Activated CD8-positive, alpha-beta memory T cell treated with anti-CD3 and anti-CD28 coated beads for 4 hours (primary cell): ENCODE results near the gene AURKA.
"Not testable (repeated sequence)": the region's sequence is repeated elsewhere in the genome, so short reads cannot be mapped to it uniquely, and the experiment has no call there.

Experiments used
- DNase-seq, 2 donors: peaks; one replicate each; pipeline ENCODE4 v3.0.0-alpha.2; 2020; ENCODE audit warnings: low read depth in 2 of 2

The AURKA gene

DNA sequence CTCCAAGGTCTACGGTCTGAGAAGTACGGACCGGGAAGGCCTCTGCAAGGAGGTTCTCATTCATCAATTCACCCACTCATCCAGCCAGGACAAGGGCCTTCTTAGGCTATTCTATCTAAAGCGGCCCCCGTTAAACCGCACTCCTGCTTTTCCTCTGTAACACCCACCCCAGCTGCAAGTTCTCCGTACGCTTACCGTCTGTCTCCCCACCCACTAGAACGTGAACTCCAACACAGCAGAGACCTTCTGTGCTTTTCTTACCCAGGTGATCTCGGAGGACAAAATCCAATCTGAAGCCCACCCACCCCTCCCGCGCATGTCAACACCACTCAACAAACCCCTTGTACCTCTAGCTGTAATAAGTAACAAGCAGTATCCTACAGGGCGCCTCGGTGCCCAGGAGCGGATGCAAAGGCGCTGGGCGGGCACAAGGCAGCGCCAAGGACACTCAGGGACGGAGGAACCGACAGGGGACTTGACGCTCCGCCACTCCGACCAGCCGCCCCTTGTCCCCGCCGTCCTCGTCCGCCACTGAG lies 351 bp downstream of the AURKA start:
- DNase-seq: no peak

DNA sequence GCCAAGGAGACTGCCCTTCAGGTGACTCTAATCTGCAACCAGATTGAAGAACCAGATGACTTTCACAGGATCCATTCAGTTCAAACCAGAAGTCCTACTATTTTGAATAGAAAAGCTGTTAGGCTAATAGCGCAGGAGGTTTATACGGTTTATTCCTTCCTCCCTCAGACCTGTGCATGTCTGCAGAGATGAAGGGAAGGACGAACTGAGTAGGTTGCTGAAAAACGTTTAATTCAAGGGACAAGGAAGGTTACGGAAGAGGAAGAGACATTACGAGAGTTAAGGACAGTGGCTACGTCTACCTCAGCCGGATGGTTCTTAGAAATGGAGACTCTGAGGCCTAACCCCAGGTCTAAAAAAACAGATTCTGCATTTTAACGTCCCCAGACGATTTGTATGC lies 978 bp downstream of the AURKA start:
- DNase-seq: no peak

DNA sequence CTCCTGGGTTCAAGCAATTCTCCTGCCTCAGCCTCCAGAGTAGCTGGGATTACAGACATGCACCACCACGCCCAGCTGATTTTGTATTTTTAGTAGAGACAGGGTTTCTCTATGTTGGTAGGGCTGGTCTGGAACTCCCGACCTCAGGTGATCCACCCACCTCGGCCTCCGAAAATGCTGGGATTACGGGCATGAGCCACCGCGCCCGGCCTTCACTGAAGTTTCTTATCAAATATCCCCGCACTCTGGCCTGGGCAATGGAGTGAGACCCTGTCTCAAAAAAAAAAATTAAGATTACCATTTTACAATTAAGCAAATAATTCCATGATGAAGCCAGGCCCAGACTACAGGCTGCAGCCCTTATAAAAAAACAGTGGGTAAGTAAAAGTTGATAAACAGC lies 1.6 kb downstream of the AURKA start:
- not testable (repeated sequence) for DNase-seq

DNA sequence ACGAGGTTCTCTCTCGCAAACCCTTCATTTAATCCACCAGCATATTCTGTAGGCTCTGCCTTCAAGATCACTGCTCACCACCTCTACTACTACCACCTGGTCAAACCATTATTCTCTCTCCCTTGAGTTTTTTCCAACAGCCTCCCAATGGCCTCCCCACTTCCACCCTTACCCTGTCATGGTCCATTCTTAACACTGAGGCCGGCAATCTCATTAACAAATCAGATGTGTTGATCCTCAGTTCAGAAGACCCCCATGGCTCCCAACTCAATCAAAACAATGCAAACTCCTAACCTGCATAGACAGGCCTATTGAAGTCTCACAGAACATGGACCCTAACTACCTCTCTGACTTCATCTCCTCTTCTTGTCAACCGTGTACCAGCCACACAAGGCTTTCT lies 2.2 kb downstream of the AURKA start:
- no peak for DNase-seq

DNA sequence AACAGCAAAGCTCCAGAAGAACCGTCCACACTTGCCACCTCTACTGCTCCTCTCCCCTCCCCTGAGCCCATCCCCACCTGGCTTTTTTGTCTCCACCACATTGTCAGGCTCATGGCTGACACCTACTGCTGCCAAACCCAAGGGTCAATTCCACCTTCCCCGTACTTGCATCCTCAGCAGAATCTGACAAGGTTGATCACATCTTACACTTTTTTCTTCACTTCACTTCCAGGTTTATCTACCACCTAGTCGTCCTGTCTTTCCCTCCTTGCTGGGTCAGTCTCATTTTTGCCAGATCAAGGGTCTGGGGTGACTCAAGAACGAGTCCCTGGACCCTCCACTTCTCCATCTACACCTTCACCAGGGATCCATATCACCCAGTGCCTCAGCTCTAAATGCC lies 3.1 kb downstream of the AURKA start:
- no peak for DNase-seq

DNA sequence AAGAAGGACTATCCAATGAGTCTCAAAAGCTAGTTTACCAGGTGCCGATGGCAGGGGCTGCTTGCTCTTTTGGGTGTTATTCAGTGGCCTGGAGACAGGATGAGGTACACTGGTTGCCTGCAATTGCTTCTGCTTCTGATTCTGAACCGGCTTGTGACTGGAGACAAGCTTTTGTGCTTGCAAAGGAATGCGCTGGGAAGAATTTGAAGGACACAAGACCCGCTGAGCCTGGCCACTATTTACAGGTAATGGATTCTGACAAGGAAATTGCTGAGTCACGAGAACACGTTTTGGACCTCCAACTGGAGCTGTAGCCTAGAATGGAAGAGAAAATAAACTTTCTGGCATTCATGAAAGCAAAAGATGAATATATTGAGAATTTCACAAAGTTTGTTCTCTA lies 5.8 kb downstream of the AURKA start:
- no peak for DNase-seq

DNA sequence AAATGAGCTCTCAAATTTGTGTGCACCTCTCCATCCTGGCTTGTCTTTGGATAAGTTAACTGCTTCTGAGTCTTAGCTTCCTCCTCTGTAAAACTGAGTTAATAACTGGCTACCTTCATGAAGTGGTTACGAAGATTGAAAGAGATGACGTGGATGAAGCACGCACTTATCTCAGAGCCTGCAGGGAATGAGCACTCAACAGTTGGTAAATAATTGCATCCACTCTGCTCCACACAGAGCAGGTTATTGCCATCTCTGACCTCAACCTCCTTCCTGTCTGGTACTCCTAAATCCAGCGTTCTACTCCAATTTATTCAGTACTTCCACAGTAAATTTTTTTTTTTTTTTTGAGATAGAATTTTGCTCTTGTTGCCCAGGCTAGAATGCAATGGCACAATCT lies 6.9 kb downstream of the AURKA start:
- no peak for DNase-seq

DNA sequence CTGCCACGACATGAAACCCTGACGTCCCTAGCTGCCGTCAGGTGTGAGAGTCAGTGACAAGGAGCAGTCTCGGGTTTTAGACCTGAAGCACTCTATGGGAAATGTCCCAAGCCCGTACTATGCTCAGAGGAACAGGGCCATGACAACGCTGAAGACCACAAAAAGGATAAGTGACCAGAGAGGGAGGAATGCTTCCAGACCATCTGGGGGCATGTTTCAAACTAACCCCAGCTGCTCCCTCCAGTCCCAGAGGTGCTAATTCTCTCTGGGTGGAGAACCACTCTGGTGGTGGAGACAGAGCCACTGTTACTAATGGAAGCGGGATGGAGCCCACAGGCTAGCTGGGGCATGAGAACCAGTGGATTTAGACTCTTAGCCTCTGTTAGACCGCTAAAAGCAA lies 8.7 kb downstream of the AURKA start:
- DNase-seq: no peak

DNA sequence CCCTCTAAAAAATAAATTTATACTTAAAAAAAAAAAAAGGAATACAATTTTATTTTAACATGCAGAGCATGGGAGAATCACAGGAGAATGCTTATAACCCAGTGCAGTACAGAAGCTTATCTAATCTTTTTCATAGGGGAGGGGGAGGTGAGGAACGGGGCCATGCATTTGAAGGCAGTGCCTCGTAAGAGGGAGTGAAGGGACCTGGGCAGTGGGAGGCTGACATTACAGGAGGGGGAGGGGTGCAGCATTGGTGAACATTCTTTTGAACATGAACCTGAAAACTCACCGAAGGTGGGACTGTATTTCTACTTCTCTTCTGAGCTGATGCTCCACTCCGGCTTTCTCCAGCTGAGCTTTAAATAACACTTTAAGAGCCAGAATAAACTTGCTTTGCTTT lies 9.3 kb downstream of the AURKA start:
- DNase-seq: no peak

DNA sequence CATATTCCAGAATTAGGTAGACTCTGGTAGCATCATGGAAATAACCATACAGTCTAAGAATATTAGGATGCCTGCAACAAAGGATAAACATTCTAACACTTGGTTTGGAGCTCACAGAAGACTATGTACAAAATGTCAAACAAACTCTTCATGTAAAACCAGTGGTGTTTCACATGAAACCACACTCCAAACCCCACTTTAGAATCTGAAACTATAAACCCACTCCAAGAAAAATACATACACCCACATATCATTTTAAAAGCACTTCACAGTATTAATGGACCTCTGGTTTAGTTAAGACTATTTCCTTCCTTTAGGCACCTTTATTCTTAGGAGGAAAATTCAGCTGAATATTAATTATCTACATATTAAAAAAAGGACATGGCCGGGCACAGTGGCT lies 10.5 kb downstream of the AURKA start:
- no peak for DNase-seq

DNA sequence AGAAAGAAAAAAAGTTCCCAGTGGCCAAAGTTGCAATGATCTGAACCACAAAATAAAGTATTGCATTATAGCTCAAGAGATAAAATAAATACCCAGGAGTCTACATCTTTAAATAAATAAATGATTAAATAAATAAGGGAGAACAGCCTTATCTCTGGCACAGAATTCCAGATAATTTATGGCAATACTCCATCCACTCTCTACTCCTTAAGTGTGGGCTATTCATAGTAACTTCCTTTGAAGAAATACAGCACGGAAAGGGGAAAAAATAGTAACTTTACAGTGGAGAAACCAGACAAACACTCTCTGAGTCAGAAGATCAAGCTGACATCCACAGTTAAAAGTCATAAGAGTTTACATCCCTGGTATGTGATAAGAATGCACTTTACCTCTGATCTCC lies 11.6 kb downstream of the AURKA start:
- DNase-seq: no peak

DNA sequence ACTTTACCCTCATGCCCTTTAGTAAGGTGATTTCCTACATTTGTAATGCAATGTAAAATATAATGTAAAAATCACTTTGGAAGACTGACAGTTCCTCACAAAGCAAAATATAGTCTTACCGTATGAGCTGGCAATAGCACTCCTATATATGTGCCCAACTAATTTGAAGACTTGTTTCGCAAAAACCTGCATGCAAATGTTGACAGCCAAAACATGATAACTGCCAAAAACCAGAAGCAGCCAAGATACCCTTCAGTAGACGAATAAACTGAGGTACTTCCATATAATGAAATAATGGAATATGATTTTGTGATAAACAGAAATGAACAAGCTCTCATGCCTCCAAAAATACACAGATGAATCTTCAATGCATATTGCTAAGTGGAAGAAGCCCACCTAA lies 13.6 kb downstream of the AURKA start:
- DNase-seq: no peak

DNA sequence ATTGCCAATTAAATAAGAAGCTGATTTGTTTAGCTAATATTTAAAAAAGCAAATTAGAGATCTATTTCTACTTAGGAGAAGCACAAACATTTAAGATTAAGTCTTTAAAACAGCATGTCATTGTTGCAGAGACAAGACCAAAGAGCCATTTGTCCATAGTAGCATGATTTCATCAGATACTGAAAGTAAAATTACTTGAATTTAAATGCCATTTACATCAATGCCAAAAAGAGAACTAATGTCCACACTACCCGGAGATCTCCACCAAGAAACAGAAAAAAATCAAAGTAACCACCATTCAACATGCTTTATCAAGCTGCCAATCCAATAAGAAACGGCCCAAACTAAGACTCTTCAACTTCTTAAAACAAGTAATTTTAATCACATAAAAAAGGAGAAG lies 15.7 kb downstream of the AURKA start:
- DNase-seq: no peak

DNA sequence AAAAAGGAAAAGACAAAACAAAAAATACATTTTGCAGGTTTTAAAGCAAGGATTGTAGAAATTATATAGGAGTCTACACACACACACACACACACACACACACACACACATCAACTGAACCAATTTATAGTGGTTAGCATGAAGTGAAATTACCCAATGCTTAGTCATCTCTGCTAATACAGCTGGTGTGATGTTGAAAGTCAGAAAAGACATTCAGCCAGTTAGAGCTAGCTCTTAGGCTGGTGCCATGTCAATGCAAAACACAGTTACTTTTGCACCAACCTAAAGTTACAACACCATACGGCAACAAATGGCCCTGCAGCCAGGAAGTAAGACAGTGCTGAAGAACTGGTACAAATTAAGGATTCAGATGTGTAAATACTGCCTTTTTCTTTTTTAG lies 18.1 kb downstream of the AURKA start:
- no peak for DNase-seq

DNA sequence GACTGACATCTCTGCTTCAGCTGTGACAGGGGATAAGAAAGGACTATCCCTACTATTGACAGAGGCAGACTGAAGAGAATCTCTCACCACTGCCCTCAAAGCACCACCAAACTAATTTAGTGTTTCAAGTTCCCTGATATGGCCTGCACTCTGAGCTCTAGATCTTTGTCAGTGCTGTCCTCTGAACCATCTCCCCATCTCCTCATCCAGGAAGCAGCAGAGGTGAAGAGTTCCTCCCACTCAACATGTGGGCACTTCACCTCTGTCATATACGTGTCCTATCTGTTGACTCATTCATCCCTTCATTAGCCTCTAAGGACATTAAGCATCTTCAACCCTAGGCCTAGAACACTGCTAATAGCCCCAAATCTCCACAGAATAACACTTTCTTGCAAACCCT lies 19.2 kb downstream of the AURKA start:
- no peak for DNase-seq

DNA sequence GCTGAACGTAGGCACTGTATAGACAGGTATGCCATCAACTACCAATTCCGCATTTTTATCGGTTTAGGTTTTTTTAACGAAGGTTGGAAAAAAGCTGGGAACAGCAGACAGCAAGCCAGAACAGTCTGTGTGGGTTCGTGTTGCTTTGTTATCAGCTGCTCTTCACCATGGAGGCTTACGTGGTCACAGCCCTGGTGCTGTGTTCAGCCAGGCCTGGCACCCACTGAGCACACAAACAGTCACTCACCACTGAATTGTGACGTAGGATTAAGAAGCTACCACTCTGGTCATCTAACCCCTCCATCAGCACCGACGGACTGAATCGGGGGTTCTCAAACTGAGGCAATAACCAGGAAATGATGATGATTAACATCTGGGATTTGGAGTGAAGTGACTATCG lies 20.0 kb downstream of the AURKA start:
- no peak for DNase-seq

DNA sequence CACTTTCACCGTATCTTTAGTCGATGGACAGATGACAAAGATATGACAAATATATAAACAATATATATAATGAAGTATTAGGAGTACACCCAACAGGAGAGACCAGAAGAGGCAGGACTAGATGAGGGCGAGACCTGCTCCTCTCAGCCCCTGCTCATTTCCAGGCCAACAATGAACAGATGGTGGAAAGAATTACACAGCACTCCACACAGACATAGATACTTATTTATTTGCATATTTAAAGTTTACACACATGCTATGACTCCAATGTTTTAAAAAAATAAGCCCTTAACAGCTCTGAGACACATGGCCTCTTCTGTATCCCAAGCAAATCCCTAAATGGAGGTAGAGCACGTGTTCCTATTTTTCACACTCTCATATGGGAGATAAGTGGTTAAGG lies 22.8 kb downstream of the AURKA start:
- DNase-seq: no peak

DNA sequence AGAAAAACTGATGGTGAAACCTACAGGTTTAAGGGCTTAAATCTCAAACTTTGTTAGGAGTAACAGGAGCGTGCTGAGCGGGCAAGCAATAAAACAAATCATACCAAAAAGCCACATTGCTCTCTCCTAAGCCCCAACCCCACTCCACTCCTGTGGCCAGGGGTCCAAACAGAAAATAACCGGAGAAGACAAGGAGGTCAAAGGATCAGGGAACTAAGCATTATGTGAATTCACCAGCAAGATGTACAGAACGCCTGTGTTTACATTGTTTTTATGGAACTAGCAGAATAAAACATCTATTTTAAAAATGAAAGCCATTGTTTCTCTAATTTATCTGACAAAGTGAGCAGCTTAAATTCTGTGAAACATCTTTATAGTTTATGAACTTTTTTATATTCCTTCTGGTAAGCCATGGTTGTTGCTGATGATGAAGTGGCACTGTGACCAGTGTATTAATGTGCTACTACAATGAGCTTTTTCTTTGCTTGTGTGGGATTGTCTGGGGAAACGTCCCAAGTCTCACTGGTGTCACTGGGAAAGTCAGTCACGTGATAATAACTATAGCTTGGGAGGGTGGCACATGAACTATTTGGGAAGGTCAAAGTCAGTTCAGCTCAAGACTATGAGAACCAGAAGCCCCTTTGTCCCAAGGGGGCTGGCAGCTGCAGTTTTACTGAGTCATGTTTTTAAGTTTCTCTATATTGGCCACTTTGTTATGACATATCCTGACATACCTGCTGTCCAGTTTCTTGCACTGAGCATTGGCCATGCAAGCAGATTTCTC lies 23.5 kb downstream of the AURKA start:
- DNase-seq: no peak

DNA sequence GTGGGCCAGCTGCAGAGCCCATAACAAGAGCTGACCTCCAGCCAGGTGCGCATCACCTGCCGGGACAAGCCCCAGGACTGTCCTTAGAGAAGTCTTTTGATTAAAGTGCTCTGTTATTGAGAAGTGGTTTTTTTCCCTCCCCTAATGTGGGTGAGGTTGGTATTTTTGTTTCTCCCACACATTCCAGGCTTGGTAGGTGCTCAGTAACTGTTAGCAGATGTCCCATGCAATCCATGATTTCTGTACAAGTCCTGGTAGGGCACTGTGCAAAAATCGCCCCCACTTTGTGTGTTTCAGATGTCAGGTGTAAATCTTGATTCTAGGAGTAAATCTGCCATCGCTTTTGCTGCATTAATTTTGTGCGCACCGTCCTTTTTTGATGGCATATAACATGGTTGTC lies 28.5 kb downstream of the AURKA start:
- no peak for DNase-seq

DNA sequence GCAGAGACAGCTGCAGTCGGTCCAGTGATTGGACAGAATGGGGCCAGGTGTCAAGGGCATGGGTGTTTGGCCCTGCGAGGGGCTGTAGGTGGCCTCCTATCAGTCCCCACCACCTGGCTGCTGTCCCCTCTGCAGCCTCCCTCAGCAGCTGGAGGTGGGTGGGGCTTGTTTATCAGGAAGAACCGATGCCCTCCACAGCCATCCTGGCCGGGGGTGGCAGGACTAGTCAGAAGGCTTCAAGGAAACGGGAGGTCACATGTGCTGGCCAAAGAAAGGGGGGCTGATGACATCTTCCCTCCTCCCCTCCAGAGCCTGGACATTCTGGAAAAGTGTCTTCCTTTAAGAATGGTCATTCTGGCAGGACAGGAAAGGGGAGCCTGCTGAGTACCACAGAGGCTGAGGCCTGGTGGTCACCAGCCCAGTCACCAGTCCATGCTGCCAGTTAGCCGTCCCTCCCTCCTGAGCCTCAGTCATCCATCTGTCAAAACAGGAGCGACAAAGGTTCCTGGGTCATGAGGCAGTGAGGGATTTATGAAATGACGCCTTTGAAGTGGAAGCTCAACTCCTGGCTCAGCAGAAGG lies 29.1 kb downstream of the AURKA start:
- DNase-seq: no peak

DNA sequence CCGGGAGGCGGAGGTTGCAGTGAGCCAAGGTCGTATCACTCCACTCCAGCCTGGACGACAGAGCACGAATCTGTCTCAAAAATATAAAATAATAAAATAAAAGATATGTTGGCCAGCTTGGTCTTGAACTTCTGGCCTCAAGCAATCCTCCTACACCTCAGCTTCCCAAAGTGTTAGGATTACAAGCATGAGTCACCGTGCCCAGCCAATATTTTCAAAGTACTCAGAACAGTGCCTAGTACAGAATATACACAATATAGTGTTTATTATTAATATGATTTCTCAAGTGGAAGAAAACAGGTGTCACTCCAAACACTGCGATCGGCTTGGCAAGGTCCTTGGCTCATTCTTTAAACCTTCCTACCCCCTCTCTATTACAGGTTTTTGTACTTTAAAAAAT lies 30.1 kb downstream of the AURKA start:
- DNase-seq: no peak

DNA sequence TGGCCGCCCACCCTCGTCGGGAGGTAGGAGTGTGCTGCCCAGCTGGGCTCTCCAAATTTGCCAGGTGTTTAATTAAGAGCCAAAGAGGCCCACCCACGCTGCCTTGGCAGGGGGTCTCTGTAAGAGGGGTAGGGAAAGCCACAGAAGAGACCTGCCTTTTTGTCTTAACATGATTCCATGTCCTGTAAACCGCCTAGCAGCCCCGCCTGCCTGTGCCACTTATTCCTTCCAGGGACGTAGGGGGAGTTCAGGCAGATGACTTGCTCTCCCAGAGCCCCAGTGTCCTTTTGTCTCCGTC lies 31.2 kb downstream of the AURKA start:
- DNase-seq: no peak

DNA sequence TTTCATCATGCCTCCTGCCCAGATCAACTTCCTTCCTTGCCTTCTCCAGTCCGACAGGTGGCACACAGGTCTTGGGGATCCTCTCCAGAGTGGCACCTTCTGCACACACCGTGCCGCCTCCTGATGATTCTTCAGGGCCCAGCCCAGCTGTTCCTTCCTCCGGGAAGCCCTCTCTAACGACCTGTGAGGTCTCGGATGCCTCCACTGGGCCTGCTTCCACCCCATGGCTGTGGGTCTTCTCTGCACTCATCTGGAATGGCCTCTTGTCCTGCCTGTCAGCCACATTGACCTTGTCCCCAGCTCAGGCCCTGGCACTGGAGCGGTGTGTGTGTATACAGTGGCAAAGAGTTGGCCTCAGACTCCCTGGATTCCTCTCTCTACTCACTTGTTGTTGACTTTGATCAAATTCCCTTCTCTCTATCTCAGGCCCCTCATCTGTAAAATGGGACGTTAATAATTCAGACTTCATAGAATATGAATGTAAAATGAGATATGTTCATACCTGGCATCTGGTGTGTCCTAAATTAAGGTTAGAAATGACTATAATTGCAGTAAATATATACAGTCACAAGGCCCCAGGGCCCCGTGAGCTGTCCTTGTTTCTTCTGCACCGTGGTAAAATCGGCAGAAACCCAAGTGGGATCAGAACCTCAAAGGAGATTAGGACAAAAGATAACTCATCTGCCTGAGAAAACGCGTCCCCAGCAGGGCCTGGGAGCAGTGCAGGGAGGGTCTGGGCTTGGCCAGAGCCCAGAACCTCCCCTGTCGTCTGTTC lies 31.7 kb downstream of the AURKA start:
- no peak for DNase-seq
